GM19452 (cell line): ENCODE data around the gene PIGP.
"Not testable (repeated sequence)": the region's sequence is repeated elsewhere in the genome, so short reads cannot be mapped to it uniquely, and the experiment has no call there.

ENCODE experiments used
- ATAC-seq: cut with Tn5 transposase; IDR thresholded peaks from one replicate; pipeline ENCODE4 v1.9.1; 2021; ENCODE audit not compliant: unreplicated experiment

Gene PIGP

GRCh38 chr21:37072988-37073416 is at the start of gene PIGP, which contains the start of gene TTC3:
TSS of gene PIGP (minus strand) at chr21:37073071. CDS start at chr21:37072515, 556 bp downstream.
TSS of gene TTC3 (plus strand) at chr21:37073254. CDS start at chr21:37087258, 14,004 bp downstream.
- peak; percentile 66 for ATAC-seq

GRCh38 chr21:37119421-37120218 is 46.7 kb upstream of the PIGP start:
- no peak for ATAC-seq

- no peak for ATAC-seq
Measured at GRCh38 chr21:37118187-37118826, 45.4 kb upstream of the PIGP start.

DNA sequence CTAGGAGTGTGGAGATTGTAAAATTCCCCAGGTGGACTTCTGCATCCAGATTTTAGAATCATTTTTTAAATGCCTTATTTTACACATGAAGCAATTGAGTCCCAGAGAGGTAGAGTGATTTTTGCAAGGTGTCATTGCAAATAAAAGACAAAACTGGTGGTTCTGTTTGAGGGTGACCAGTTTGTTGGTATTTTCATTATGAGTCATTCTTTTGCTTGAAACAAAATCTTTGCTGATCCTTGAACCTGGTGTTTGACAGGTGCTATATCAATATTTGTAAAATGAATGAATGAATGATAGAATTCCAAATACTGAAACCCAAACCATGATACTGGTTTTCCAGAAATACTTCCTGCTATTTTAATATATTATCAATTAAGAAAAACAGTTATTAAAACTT is 44.3 kb upstream of the PIGP start:
- ATAC-seq: no peak

DNA sequence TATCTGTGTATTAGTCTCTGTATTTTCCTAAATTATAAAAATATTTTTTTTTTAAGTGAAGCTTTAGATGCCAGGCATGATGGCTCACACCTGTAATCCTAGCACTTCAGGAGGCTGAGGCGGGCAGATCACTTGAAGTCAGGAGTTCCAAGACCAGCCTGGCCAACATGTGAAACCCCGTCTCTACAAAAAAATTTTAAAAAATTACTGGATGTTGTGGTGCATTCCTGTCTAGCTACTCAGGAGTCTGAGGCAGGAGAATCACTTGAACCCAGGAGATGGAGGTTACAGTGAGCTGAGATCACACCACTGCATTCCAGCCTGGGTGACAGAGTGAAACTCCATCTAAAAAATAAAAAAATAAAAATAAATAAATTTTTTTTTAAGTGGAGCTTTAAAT is 43.6 kb upstream of the PIGP start:
- ATAC-seq: not testable (repeated sequence)

- ATAC-seq: not testable (repeated sequence)
Measured at GRCh38 chr21:37114301-37114700, 41.4 kb upstream of the PIGP start.

GRCh38 chr21:37111029-37111428 is 38.2 kb upstream of the PIGP start:
- ATAC-seq: not testable (repeated sequence)

DNA sequence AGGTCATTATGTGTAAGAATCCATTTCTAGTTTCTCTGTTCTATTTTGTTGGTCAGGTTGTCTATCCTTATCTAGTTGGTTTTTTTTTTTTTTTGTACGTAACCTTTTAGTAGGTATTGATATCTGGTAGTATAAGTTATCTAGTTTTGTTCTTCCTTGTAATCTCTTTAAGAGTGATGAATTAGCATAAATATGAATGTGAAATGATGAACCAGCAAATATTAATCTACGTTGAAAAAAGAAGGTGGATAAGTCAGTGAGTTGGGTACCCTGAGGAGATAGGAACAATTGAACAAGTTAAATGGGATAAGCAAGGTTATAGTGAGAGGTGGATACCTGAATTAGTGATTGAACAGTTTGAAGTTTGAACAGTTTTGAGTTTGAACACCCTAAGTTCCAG is 34.1 kb upstream of the PIGP start:
- ATAC-seq: no peak

GRCh38 chr21:37102746-37103145 is 29.9 kb upstream of the PIGP start:
- not testable (repeated sequence) for ATAC-seq

DNA sequence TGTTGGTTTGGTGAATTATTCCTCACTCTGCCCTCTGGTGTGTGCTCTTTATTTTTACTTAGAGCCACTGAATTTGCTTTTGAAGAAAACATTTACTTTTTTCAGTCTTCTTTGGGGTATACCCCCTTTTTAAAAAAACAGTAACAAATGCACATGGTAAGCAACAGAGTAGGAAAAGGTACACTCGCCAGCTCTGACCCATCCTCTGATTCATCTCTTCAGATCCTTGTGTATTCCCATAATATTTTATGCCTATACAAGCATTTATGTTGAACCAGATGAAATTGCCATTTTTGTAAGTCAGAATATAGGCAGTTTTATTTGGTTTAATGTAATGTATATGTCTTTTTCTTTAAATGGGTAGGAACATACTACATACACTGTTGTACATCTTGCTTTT is 28.5 kb upstream of the PIGP start:
- ATAC-seq: no peak

GRCh38 chr21:37100316-37100715 is 27.4 kb upstream of the PIGP start:
- no peak for ATAC-seq

- no peak for ATAC-seq
Measured at GRCh38 chr21:37098751-37099150, 25.9 kb upstream of the PIGP start.

DNA sequence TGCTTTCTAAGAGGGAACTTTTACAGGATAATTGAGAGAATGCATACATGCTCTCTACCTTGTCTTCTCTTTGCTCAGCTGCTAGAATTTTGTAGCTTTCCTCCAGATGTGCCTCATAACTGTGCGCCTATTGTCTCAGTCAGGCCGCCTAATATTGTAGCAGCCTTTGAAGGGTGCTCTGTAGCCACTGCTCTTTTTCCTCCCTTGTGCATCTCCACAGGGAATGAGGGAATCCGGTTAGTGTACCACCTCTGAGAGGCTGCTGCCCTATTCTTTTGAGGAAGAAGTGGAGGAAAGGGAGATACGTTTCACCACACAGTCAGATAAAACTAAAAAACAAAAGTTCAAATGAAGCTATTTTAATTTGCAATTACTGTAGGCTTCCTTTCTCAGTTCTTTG is 22.9 kb upstream of the PIGP start:
- ATAC-seq: no peak

DNA sequence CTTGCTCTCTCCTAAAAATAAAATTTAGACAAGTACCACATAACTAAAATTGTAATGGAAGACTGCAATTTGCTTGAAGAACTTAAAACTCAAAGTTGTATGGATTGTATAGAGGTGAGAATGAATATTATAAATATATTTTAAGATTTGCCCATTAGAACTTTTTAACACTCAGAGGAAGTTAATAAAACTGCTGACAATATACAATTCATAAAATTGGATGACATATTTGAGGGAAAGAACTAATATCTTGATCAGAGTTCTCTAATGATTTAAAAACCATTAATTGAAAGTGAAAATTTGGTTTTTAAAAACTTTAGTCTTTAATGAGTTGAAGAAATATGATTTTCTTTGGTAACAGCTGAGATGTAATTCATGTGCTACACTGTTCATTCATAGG is 21.1 kb upstream of the PIGP start:
- ATAC-seq: no peak

GRCh38 chr21:37088186-37088735 is 15.4 kb upstream of the PIGP start:
- ATAC-seq: no peak

DNA sequence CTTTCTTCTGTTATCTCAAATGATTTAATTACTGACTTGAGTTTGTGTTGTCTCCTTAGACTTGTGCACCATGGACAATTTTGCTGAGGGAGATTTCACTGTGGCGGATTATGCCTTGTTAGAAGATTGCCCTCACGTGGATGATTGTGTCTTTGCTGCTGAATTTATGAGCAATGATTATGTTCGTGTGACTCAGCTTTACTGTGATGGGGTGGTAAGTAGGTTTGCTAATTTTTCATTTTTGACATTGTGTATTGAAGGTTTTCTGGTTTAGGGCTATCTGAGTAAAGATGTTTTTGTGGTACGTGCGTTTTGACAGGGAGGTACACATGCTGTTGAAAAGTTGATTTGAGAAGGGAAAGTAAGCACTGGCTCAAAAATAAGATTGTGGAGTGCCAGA is 14.3 kb upstream of the PIGP start:
- no peak for ATAC-seq

GRCh38 chr21:37085726-37086125 is 12.9 kb upstream of the PIGP start:
- no peak for ATAC-seq

- ATAC-seq: no peak
Measured at GRCh38 chr21:37082856-37083528, 10.1 kb upstream of the PIGP start.

DNA sequence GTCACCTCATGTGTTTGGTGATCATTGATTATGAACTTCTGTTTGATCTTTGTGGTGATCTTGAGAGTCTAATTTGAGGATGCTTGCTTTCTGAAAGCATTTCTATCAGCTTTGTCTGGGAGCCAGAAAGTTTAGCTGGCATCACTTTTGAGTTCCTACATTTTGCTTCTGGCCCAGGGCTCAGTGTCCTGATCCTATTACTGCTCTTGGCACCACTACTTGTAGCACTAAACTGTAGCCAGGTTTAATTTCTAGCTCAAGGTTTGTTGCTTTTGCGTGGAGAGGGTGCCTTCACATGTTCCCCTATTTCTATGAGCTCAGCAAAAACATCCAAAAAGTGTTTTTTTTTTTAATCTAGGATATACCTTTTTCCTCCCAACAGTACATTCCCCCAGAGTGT is 9.5 kb upstream of the PIGP start:
- ATAC-seq: no peak

GRCh38 chr21:37079211-37079824 is 6.4 kb upstream of the PIGP start:
- ATAC-seq: no peak

- ATAC-seq: no peak
Measured at GRCh38 chr21:37077403-37077802, 4.5 kb upstream of the PIGP start.
